Psoas muscle (tissue), 8 donors: ENCODE data around the gene SLIT3. TPM values are rescaled to one million over a fixed set of nuclear protein-coding genes. Genes with fewer than 3 reads are reported as not detected.

Source experiments
- ATAC-seq, 4 donors: fragments of 200-7000 bp; cut with Tn5 transposase; one replicate each; pipeline ENCODE4 v1.9.1; 2020; ENCODE audit warnings: moderate library complexity in 3 of 4, mild to moderate bottlenecking in 2 of 4
- DNase-seq, 2 donors: peaks; one replicate each; pipeline ENCODE4 v3.0.0-alpha.2; 2020
- H3K27ac ChIP-seq: fragments of 200-600 bp; one replicate; pipeline ENCODE4 v1.8.0; 2022
- H3K27me3 ChIP-seq, 3 donors: fragments of 200-600 bp in 1 of 3; one replicate each; pipeline versions ENCODE4 v1.6.1 to v1.8.0; 2013 to 2022; ENCODE audit warnings: low read length in 2 of 3, mild to moderate bottlenecking in 2 of 3, moderate library complexity in 1 of 3; ENCODE audit not compliant: insufficient read depth in 3 of 3
- H3K36me3 ChIP-seq, 2 donors: fragments of 200-600 bp in 1 of 2; one replicate each; pipeline versions ENCODE4 v1.6.1 to v1.8.0; 2013 to 2022; ENCODE audit warnings: low read depth in 1 of 2, mild to moderate bottlenecking in 1 of 2, moderate library complexity in 1 of 2; ENCODE audit not compliant: insufficient read depth in 1 of 2
- H3K4me1 ChIP-seq: fragments of 200-600 bp; one replicate; pipeline ENCODE4 v1.8.0; 2022
- H3K4me3 ChIP-seq: fragments of 200-600 bp; one replicate; pipeline ENCODE4 v1.8.0; 2022; ENCODE audit warnings: mild to moderate bottlenecking
- H3K9me3 ChIP-seq: fragments of 200-600 bp; one replicate; pipeline ENCODE4 v1.8.0; 2022
- CTCF ChIP-seq: fragments of 200-600 bp; IDR thresholded peaks from one replicate; pipeline ENCODE4 v1.8.0; 2022; ENCODE audit warnings: antibody characterized with exemption
- WGBS, 3 donors: extraction: QIAGEN DNeasy Blood & Tissue Kit; methylation state at CpG; one replicate each; pipeline versions ENCODE4 v1.1.6 to v1.1.7; 2013; 5-methylcytosine and 5-hydroxymethylcytosine counted together
- intact Hi-C, 2 donors: fragments of 100-400 bp; cut with DNase I; formaldehyde crosslinking; loops; one replicate each; pipeline versions ENCODE4 v1.11.0 to v1.14.2; 2022
- polyA plus RNA-seq, 3 donors: library from polyadenylated mRNA; stranded (reverse); fragments of 200-250 nt; gene quantifications; one replicate each; pipeline ENCODE4 v1.2.3, GENCODE V29; 2013
- total RNA-seq, 4 donors: library from RNA; stranded (reverse); fragmentation: NEBNext Ultra II Directional in 2 of 4; extraction: Animal tissue kit (Norgen Biotek cat#: 25700) in 2 of 4; gene quantifications; one replicate each; pipeline versions ENCODE4 v1.2.1 to v1.2.4, GENCODE V29; 2021 to 2023
- donor health status: healthy with polysubstance abuse.
- donor health status: DM: no; HTN: no; CAD: no; lungs with moderate emphysema.
- donor health status: Bipolar disorder and iron deficiency.
- donor health status: healthy.
- donor health status: DM: yes; HTN: yes; CAD: no.
- donor health status: DM: no; HTN: no; CAD: no.
- donor health status: DM: no; HTN: no; CAD: no.
- donor health status: DM: yes; HTN: yes; CAD: no.

Gene SLIT3
- total and polyA plus RNA-seq, 7 donors = 0.81 to 5.9 (median 2.1) TPM

- ATAC-seq (no peak), DNase-seq (no peak)
- Histone ChIP-seq H3K4me3 (no peak overlapping the region), H3K27me3 (peaks cover 0 to 2% (median 0%) of the 10 kb centered on the region in 3 donors), H3K4me1 (no peaks in the 10 kb centered on the region), H3K27ac (no peak overlapping the region), H3K9me3 (no peaks in the 10 kb centered on the region), H3K36me3 (no peaks in the 10 kb centered on the region)
- WGBS, 3 donors = 79 to 86% (median 81%) methylated on average over 5 of the region's 5 CpGs
- intact Hi-C loops = no loop called here
- TF ChIP-seq CTCF = no peak
These were observed 605.6 kb downstream of the SLIT3 start for GRCh38 chr5:168695301-168695835.

GRCh38 chr5:168694289-168694688 is 606.6 kb downstream of the SLIT3 start:
- Histone ChIP-seq H3K27me3 (peaks cover 0 to 2% (median 0%) of the 10 kb centered on the region in 3 donors), H3K36me3 (no peaks in the 10 kb centered on the region), H3K27ac (no peak overlapping the region), H3K4me1 (no peaks in the 10 kb centered on the region), H3K9me3 (no peaks in the 10 kb centered on the region), H3K4me3 (no peak overlapping the region)
- 94 to 100% (median 100%) methylated on average over 1 of the region's 1 CpG for WGBS, 3 donors
- ATAC-seq (no peak), DNase-seq (no peak)
- intact Hi-C loops = no loop called here
- no peak for TF ChIP-seq CTCF

GRCh38 chr5:168693883-168694282 is 607.1 kb downstream of the SLIT3 start:
- Histone ChIP-seq H3K9me3 (no peaks in the 10 kb centered on the region), H3K27ac (no peak overlapping the region), H3K36me3 (no peaks in the 10 kb centered on the region), H3K4me3 (no peak overlapping the region), H3K4me1 (no peaks in the 10 kb centered on the region), H3K27me3 (peaks cover 0 to 2% (median 0%) of the 10 kb centered on the region in 3 donors)
- DNase-seq (no peak), ATAC-seq (no peak)
- intact Hi-C loops = no loop called here
- TF ChIP-seq CTCF = no peak
- WGBS, 3 donors = 72 to 85% (median 83%) methylated on average over 3 of the region's 3 CpGs

GRCh38 chr5:168693297-168693696 is 607.6 kb downstream of the SLIT3 start:
- DNase-seq = no peak
- H3K36me3 ChIP-seq = no peaks in the 10 kb centered on the region
- peaks cover 0 to 2% (median 0%) of the 10 kb centered on the region in 3 donors for H3K27me3 ChIP-seq
- no peak overlapping the region for H3K27ac ChIP-seq
- WGBS, 3 donors = 62 to 67% (median 66%) methylated on average over 5 of the region's 5 CpGs
- H3K4me1 ChIP-seq = no peaks in the 10 kb centered on the region
- intact Hi-C loops = no loop called here
- H3K9me3 ChIP-seq = no peaks in the 10 kb centered on the region
- no peak for ATAC-seq
- TF ChIP-seq CTCF = no peak
- no peak overlapping the region for H3K4me3 ChIP-seq

GRCh38 chr5:168691891-168692290 is 609.0 kb downstream of the SLIT3 start:
- Histone ChIP-seq H3K9me3 (no peaks in the 10 kb centered on the region), H3K27me3 (no peaks in the 10 kb centered on the region), H3K27ac (no peak overlapping the region), H3K4me1 (no peaks in the 10 kb centered on the region), H3K4me3 (no peak overlapping the region), H3K36me3 (no peaks in the 10 kb centered on the region)
- 73 to 75% (median 74%) methylated on average over 4 of the region's 4 CpGs for WGBS, 3 donors
- TF ChIP-seq CTCF = no peak
- intact Hi-C loops = no loop called here
- ATAC-seq (no peak), DNase-seq (no peak)
